ENCODE results near the gene TRIM46.

DNA sequence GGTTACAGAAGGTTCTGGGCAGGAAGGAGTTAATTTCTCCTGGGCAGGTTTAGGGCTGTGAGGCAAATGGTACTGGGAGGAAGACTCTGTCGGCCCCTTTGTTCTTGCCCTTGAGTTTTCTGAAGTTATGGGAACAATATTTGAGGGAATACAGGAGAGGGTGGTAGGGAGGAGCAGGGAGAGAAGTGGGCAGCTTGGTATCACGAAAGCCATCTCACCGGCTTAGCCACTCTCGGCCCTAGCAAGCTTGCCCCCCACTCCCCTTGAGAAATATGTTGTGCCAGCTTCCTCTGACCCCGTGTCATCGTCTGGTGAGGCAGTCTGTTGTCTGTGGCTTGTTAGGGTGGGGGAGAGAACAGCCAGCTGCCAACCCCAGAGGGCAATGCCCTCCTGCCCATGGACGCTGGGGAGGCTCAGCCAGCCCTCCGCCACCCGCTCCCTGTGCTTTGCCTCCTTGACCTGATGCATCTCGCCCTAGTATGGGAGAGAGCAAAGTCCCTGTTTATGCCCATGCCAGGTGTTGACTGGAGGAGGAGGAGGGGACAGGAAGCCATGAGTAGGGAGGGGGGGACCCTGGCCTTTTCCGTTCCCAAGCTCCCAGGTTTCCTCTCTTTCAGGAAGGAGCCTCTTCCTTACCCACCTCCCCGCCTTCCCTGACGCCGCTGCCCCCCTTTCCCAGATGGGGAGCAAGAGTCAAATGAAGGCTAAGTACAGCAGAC is 44.7 kb upstream of the TRIM46 start:
- TF ChIP-seq EZH2 (IDR thresholded peaks at IDR 0.05; ENCODE audit: low read depth), result no peak
- TF ChIP-seq, protein P1, sequence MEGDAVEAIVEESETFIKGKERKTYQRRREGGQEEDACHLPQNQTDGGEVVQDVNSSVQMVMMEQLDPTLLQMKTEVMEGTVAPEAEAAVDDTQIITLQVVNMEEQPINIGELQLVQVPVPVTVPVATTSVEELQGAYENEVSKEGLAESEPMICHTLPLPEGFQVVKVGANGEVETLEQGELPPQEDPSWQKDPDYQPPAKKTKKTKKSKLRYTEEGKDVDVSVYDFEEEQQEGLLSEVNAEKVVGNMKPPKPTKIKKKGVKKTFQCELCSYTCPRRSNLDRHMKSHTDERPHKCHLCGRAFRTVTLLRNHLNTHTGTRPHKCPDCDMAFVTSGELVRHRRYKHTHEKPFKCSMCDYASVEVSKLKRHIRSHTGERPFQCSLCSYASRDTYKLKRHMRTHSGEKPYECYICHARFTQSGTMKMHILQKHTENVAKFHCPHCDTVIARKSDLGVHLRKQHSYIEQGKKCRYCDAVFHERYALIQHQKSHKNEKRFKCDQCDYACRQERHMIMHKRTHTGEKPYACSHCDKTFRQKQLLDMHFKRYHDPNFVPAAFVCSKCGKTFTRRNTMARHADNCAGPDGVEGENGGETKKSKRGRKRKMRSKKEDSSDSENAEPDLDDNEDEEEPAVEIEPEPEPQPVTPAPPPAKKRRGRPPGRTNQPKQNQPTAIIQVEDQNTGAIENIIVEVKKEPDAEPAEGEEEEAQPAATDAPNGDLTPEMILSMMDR (conservative IDR thresholded peaks at IDR 0.05), result no peak
